ENCODE data around the gene MT1E.
"Not testable (repeated sequence)": the region's sequence is repeated elsewhere in the genome, so short reads cannot be mapped to it uniquely, and the experiment has no call there.

The MT1E gene

DNA sequence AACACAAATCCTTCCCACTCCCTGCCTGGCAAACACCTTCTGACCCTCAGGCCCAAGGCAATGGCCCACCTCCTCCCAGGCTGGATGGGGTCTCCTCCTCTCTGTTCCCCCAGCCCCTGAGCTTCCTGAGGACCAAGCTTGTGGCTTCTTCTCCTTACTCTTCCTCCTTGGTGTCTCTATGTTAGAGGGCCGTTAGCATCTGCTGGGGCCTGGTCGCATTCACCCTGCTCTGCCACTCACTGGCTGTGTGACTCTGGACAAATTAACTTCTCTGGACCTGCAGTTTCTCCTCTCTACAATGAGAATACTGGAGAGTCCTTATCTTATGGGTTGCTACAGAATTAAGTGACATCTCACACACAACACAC, 17.9 kb upstream of the MT1E start:
- peak; percentile 45 for DNase-seq

- peak; percentile 99 for DNase-seq
Measured at GRCh38 chr16:56608043-56608875, 17.3 kb upstream of the MT1E start, which contains the start of gene MT2A. Gene MT2A, plus strand, starts transcription at chr16:56608584. Its CDS starts 72 bp downstream, at chr16:56608656.

DNA sequence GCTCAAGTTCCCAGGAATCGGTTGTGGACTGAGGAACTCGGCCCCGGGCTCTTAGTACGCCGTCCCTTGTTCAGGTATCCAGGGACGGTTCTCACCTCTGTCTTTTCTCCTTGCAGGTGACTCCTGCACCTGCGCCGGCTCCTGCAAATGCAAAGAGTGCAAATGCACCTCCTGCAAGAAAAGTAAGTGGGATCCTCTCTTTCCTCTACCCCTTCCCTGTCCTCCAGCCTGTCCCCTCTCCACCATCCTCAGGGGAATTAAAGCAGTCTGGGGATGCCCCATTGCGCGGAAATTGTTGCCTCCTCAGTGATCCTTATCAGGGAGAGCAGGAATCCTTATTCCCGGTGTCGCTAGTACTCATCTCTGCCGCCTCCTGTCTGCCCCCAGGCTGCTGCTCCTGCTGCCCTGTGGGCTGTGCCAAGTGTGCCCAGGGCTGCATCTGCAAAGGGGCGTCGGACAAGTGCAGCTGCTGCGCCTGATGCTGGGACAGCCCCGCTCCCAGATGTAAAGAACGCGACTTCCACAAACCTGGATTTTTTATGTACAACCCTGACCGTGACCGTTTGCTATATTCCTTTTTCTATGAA, 16.6 kb upstream of the MT1E start:
- DNase-seq, result no peak

DNA sequence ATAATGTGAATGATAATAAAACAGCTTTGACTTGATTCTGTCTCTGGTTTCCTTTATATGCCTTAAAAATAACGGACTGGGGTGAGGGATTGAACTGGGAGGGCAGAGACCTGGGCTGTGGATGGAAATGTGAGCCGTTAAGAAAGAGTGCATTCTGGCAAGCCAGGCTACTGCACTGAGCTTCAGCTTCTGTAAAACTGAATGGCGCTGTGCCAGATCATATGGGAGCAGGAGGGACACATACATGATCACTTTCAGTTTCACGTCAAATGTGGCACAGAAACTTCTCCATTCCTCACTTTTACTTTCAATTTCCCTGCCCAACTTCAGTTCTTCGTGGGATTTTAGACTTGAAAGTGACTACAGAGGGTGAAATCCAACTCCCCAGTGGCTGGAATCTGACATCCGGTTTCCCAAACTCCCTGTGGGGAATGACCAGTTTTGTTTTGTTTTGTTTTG, 16.1 kb upstream of the MT1E start:
- peak; percentile 95 for DNase-seq

GRCh38 chr16:56610017-56610608, 15.5 kb upstream of the MT1E start:
- peak; percentile 41 for DNase-seq

DNA sequence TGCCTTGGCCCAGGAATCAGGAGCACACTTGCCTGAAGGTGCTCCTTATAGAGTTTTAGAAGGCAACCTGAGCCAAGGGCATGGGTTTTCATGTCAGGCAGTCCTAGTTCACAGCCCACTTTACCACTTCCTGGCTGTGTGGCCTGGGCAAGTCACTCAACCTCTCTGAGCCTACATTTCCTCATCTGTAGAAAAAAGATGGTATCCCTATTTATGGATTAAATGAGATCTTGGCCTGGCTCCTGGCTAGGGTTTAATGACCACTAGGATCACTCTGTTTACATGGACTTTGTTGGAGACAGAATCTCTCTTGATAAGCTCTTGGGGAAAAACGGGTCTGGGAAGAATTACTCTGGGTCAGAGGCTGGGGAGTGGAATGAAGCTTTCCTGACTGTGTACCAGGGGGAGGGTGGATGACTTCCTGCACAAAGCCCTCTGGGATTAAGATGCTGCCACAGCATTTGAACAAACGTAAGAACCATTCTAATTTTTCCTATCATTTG, 14.9 kb upstream of the MT1E start:
- DNase-seq, result no peak

- no peak for DNase-seq
Measured at GRCh38 chr16:56611281-56611833, 14.2 kb upstream of the MT1E start.

- no peak for DNase-seq
Measured at GRCh38 chr16:56613706-56614105, 11.9 kb upstream of the MT1E start.

DNA sequence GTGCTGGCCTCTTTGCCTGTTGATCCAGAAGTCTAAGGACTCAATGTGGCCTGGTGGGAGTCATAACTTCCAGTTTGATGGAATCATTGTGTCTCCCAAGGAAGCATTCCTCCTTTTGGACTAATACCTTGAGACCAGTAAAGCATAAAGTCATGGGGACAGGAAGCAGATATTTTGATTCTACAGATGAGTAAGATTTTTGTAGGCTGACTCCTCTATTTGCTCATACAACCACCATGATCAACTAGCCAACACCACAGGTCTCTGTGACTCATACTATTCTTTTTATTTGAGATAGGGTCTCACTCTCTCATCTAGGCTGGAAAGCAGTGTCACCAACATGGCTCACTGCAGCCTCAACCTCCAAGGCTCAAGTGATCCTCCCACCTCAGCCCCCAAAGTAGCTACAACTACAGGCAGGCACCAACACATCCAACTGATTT, 11.0 kb upstream of the MT1E start:
- DNase-seq, result no peak

- DNase-seq, result no peak
Measured at GRCh38 chr16:56615353-56615752, 10.2 kb upstream of the MT1E start.

DNA sequence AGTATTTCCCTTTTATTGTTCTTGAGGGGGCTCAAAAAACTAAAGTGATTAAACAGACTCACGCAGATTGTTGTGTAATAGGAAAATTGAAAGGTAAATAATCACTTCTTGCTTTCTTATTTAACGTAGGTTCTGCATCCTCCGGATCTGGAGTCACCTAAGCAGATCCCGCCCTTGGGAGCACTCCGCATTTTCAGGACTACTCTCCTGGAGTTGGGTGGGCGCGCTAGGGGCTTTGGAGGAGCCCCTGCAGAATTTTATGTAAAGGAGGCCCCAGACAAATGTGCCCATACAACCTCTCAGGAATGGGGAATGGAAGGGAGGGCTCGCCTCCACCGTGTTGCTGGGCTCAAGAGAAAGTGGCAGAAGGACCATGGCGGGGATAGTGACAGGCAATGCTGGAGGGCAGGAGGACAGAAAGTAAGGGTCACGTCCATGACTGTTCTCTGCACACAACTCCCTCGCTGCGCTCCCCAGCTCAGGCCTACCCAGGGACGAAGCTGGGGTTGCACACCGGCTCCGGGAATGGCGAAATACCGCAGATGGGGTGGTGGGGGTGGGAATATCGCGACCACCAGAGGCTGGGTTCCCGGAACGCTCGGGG, 8.9 kb upstream of the MT1E start:
- DNase-seq, result no peak

- DNase-seq, result peak; percentile 61
Measured at GRCh38 chr16:56617212-56618085, 8.1 kb upstream of the MT1E start.

DNA sequence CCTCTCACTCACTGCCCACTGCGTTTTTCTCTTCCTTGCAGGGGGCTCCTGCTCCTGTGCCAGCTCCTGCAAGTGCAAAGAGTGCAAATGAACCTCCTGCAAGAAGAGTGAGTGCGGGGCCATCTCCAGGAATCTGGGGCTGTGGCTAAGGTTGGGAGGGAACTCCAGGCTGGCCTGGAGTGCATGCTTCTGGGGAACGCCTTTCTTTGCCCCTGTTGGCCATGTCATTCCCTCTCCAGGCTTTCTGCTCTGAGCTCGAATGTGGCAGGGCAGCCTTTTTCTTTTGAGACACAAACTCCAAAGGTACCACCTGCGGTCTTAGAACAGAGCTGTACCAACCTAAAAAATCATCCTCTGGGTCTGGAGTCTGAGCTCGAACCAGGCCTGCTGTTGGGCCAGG, 7.4 kb upstream of the MT1E start:
- DNase-seq, result no peak

- DNase-seq, result no peak
Measured at GRCh38 chr16:56620339-56620897, 5.2 kb upstream of the MT1E start.

DNA sequence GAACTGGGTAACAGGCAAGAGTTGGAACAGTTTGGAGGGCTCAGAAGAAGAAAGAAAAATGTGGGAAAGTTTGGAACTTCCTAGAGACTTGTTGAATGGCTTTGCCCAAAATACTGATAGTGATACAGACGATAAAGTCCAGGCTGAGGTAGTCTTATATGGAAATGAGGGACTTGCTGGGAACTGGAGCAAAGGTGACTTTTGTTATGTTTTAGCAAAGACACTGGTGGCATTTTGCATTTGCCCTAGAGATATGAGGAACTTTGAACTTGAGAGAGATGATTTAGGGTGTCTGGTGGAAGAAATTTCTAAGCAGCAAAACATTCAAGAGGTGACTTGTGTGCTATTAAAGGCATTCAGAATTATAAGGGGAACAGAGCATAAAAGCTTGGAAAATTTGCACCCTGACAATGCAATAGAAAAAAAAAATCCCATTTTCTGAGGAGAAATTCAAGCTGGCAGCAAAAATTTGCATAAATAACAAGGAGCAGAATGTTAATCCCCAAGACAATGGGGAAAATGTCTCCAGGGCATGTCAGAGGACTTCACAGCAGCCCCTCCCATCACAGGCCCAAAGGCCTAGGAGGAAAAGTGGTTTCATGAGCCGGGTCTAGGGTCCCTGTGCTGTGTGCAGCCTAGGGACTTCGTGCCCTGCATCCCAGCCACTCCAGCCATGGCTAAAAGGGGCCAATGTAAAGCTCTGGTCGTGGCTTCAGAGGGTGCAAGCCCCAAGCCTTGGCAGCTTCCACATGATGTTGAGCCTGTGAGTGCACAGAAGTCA, 3.7 kb upstream of the MT1E start:
- not testable (repeated sequence) for DNase-seq

DNA sequence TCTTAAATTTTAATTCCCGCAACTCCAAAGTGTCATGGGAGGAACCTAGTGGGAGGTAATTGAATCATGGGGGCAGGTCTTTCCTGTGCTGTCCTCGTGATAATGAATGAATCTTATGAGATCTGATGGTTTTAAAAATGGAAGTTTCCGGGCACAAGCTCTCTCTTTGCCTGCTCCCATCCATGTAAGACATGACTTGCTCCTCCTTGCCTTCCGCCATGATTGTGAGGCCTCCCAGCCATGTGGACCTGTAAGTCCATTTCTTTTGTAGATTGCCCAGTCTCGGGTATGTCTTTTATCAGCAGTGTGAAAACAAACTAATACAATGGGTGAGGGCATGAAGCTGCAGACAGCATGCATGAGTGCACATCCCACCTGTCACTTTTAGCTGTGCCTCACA, 2.4 kb upstream of the MT1E start:
- not testable (repeated sequence) for DNase-seq

DNA sequence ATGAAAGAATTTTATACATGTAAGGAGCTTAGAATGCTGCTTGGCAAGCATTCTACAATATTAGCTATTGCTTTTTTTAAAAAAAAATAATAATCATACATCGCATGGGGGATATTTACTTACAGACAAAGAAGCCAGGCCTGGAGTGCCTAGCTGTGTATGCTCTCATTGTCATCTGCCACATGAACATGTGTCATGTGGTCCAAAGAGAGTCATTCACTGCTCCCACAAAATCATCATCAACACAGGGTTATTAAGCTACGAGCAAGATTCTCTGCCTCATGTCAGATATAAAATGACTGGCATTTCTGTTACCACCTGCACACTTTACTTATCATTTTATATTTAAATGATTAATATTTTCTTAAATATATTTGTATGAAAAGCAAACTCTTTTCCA, 1.9 kb upstream of the MT1E start:
- DNase-seq, result no peak

DNA sequence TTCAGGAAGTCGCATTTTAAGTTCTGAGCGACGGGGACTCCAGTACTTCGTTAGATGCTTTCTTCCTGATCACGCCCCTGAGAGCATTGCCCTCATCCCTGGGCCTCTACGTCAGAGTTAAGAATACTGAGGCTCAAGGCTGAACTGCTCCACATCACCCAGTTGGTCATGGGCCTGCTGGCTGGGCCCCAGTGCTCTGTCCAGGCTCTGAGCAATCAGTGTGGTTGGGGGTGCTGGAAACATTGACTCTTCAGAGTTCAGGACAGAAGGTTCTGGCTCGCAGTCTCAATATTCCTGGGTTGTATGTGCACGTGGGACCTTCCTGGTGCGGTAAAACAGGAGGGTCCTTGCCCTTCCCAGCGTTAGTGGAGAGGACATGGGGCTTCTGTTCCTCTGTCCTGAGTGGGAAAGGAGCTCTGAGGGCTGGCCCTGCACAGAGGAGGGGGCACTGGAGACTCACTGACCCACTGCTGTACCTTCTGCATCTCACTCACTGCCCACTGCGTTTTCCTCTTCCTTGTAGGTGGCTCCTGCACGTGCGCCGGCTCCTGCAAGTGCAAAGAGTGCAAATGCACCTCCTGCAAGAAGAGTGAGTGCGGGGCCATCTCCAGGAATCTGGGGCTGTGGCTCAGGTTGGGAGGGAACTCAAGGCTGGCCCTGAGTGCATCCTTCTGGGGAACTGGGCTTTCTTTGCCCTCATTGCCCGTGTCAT, 518 bp downstream of the MT1E start:
- no peak for DNase-seq

- DNase-seq, result no peak
Measured at GRCh38 chr16:56626685-56627084, 1.1 kb downstream of the MT1E start.
